ENCODE measurements around the gene CWC22. TPM values are rescaled to one million over a fixed set of nuclear protein-coding genes. Genes with fewer than 3 reads are reported as not detected.

The CWC22 gene
- polyA plus RNA-seq, 1 of the 3 experiments (the other 2 are of a cell fraction): 2.7 TPM

DNA sequence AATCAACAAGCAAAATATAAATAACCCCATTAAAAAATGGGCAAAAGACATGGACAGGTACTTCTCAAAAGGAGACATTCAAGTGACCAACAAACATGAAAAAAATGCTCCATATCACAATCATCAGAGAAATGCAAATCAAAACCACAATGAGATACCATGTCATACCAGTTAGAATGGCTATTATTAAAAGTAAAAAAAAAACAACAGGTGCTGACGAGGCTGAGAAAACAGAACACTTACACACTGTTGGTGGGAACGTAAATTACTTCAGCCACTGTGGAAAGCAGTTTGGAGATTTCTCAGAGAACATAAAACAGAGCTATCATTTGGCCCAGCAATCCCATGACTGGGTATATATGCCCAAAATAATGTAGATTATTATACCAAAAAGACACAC, 69.1 kb downstream of the CWC22 start (continued):
- TF ChIP-seq, protein P1, sequence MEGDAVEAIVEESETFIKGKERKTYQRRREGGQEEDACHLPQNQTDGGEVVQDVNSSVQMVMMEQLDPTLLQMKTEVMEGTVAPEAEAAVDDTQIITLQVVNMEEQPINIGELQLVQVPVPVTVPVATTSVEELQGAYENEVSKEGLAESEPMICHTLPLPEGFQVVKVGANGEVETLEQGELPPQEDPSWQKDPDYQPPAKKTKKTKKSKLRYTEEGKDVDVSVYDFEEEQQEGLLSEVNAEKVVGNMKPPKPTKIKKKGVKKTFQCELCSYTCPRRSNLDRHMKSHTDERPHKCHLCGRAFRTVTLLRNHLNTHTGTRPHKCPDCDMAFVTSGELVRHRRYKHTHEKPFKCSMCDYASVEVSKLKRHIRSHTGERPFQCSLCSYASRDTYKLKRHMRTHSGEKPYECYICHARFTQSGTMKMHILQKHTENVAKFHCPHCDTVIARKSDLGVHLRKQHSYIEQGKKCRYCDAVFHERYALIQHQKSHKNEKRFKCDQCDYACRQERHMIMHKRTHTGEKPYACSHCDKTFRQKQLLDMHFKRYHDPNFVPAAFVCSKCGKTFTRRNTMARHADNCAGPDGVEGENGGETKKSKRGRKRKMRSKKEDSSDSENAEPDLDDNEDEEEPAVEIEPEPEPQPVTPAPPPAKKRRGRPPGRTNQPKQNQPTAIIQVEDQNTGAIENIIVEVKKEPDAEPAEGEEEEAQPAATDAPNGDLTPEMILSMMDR (IDR thresholded peaks at IDR 0.05): no peak
- TF ChIP-seq, protein P2, sequence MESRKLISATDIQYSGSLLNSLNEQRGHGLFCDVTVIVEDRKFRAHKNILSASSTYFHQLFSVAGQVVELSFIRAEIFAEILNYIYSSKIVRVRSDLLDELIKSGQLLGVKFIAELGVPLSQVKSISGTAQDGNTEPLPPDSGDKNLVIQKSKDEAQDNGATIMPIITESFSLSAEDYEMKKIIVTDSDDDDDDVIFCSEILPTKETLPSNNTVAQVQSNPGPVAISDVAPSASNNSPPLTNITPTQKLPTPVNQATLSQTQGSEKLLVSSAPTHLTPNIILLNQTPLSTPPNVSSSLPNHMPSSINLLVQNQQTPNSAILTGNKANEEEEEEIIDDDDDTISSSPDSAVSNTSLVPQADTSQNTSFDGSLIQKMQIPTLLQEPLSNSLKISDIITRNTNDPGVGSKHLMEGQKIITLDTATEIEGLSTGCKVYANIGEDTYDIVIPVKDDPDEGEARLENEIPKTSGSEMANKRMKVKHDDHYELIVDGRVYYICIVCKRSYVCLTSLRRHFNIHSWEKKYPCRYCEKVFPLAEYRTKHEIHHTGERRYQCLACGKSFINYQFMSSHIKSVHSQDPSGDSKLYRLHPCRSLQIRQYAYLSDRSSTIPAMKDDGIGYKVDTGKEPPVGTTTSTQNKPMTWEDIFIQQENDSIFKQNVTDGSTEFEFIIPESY (IDR thresholded peaks at IDR 0.05; ENCODE audit: borderline replicate concordance, low read depth): no peak
- no peak for TF ChIP-seq GATA2 (CRISPR knock-in tag; IDR thresholded peaks at IDR 0.05)

DNA sequence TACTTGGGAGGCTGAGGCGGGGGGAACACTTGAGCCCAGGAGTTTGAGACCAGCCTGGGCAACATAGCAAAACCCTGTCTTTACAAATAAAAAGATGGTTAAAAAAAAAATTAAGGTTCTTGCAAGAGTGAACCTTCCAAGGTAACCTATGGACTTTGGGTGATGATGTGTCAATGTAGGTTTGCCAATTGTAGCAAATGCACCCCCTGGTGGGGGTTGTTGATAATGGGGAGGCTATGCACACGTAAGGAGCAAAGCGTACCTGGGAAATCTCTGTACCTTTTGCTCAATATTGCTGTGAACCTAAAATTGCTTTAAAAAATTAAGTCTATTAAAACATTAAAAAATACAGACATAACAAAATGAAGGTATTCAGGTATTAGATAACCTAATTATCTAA, 70.4 kb downstream of the CWC22 start:
- H3K27ac ChIP-seq (ENCODE audit: low read depth in 2 of 2, low read length in 1 of 2): no peak overlapping the region
- ChIA-PET POLR2A (no interaction called here), CTCF (interaction anchor here (0.6 to 2.5 kb wide), 12 partner anchors 9 to 141 kb away, joined by 3 to 12 read pairs (median 3); no protein-coding TSS in a partner anchor)
- H3K36me3 ChIP-seq (replicated peaks in 1 of 2; ENCODE audit: control insufficient read depth in 1 of 2, insufficient read depth in 2 of 2, low read length in 1 of 2): no peaks in the 10 kb centered on the region
- H3K9me3 ChIP-seq: no peaks in the 10 kb centered on the region
- H4K20me1 ChIP-seq (ENCODE audit: insufficient read depth): no peaks in the 10 kb centered on the region
- H3K4me2 ChIP-seq: no peak overlapping the region; the same call in 1 of the 2 replicates
- peak; percentile 4 for DNase-seq
- no peaks in the 10 kb centered on the region for H3F3A ChIP-seq (replicated peaks; ENCODE audit: insufficient read depth)
- WGBS (ENCODE audit: low lambda C conversion rate): 100% methylated on average over 3 of the region's 3 CpGs
- H3K27me3 ChIP-seq (ENCODE audit: insufficient read depth): no peaks in the 10 kb centered on the region
- no peak overlapping the region for H3K9ac ChIP-seq
- H3K79me2 ChIP-seq (ENCODE audit: insufficient read depth): no peaks in the 10 kb centered on the region
- H3K4me1 ChIP-seq (ENCODE audit: control insufficient read depth in 1 of 2, insufficient read depth in 2 of 2, low read depth in 1 of 2, low read length in 1 of 2): no peaks in the 10 kb centered on the region
- no peak overlapping the region for H2AFZ ChIP-seq (ENCODE audit: low read depth)
- no peaks in the 10 kb centered on the region for H3K9me2 ChIP-seq
- no peak overlapping the region for H3K4me3 ChIP-seq (ENCODE audit: low read depth in 2 of 2, low read length in 1 of 2)
- TF ChIP-seq JUND (IDR thresholded peaks at IDR 0.05): no peak
- TF ChIP-seq RAD21 (IDR thresholded peaks at IDR 0.05; ENCODE audit: low read length): peak; percentile 30
- TF ChIP-seq, protein P3, sequence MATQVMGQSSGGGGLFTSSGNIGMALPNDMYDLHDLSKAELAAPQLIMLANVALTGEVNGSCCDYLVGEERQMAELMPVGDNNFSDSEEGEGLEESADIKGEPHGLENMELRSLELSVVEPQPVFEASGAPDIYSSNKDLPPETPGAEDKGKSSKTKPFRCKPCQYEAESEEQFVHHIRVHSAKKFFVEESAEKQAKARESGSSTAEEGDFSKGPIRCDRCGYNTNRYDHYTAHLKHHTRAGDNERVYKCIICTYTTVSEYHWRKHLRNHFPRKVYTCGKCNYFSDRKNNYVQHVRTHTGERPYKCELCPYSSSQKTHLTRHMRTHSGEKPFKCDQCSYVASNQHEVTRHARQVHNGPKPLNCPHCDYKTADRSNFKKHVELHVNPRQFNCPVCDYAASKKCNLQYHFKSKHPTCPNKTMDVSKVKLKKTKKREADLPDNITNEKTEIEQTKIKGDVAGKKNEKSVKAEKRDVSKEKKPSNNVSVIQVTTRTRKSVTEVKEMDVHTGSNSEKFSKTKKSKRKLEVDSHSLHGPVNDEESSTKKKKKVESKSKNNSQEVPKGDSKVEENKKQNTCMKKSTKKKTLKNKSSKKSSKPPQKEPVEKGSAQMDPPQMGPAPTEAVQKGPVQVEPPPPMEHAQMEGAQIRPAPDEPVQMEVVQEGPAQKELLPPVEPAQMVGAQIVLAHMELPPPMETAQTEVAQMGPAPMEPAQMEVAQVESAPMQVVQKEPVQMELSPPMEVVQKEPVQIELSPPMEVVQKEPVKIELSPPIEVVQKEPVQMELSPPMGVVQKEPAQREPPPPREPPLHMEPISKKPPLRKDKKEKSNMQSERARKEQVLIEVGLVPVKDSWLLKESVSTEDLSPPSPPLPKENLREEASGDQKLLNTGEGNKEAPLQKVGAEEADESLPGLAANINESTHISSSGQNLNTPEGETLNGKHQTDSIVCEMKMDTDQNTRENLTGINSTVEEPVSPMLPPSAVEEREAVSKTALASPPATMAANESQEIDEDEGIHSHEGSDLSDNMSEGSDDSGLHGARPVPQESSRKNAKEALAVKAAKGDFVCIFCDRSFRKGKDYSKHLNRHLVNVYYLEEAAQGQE (IDR thresholded peaks at IDR 0.05; ENCODE audit: low read depth, low read length): no peak
- TF ChIP-seq GABPA (IDR thresholded peaks at IDR 0.05; ENCODE audit: low read depth): no peak
- TF ChIP-seq SMC3 (IDR thresholded peaks at IDR 0.05; ENCODE audit: low read depth, low read length): peak; percentile 17; the same call in 1 of the 2 replicates
- TF ChIP-seq MEF2A (IDR thresholded peaks at IDR 0.05; ENCODE audit: borderline replicate concordance, low read depth): no peak
- TF ChIP-seq POLR2AphosphoS5 (IDR thresholded peaks at IDR 0.05; ENCODE audit: low read depth, low read length): no peak
- TF ChIP-seq, protein P1 (IDR thresholded peaks at IDR 0.05): peak; percentile 57
- no peak for TF ChIP-seq RXRA (IDR thresholded peaks at IDR 0.05; ENCODE audit: borderline replicate concordance, low read depth)
- TF ChIP-seq SIN3A (IDR thresholded peaks at IDR 0.05; ENCODE audit: borderline replicate concordance, low read depth, low read length): no peak
- no peak for TF ChIP-seq YY1 (IDR thresholded peaks at IDR 0.05; ENCODE audit: low read depth)
- no peak for TF ChIP-seq EZH2phosphoT487 (IDR thresholded peaks at IDR 0.05; ENCODE audit: borderline replicate concordance, low read depth)
- TF ChIP-seq, protein P4, sequence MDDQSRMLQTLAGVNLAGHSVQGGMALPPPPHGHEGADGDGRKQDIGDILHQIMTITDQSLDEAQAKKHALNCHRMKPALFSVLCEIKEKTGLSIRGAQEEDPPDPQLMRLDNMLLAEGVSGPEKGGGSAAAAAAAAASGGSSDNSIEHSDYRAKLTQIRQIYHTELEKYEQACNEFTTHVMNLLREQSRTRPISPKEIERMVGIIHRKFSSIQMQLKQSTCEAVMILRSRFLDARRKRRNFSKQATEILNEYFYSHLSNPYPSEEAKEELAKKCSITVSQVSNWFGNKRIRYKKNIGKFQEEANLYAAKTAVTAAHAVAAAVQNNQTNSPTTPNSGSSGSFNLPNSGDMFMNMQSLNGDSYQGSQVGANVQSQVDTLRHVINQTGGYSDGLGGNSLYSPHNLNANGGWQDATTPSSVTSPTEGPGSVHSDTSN (IDR thresholded peaks at IDR 0.05): no peak
- no peak for TF ChIP-seq CHD2 (IDR thresholded peaks at IDR 0.05; ENCODE audit: low read length, partially characterized antibody)
- no peak for TF ChIP-seq RCOR1 (IDR thresholded peaks at IDR 0.05; ENCODE audit: low read length)
- no peak for TF ChIP-seq MXI1 (IDR thresholded peaks at IDR 0.05; ENCODE audit: low read depth, low read length)
- TF ChIP-seq TAF1 (IDR thresholded peaks at IDR 0.05; ENCODE audit: borderline replicate concordance, low read depth, low read length): no peak
- no peak for TF ChIP-seq FOXJ3 (CRISPR knock-in tag; IDR thresholded peaks at IDR 0.05)
- TF ChIP-seq FOSL2 (IDR thresholded peaks at IDR 0.05; ENCODE audit: borderline replicate concordance, low read depth): no peak
